SU-DHL-6 (cell line): ENCODE results near the gene ZCCHC24.

ENCODE experiments used
- CTCF ChIP-seq: fragments of 200-600 bp; sonication (generic); IDR thresholded peaks from one replicate; pipeline ENCODE4 v1.5.1; 2017; ENCODE audit warnings: antibody characterized with exemption, mild to moderate bottlenecking, low read length, moderate library complexity; ENCODE audit not compliant: insufficient read depth, poor library complexity, severe bottlenecking
- EZH2phosphoT487 ChIP-seq: fragments of 200-600 bp; sonication (generic), shearing (Covaris generic); conservative IDR thresholded peaks from 2 replicates; pipeline ENCODE4 v1.6.1; 2018; ENCODE audit warnings: mild to moderate bottlenecking, antibody characterized with exemption, low read length, moderate library complexity, mixed read lengths

- TF ChIP-seq CTCF (no peak), EZH2phosphoT487 (no peak)
Measured at GRCh38 chr10:79465341-79465740, 19.9 kb upstream of the ZCCHC24 start.
